ENCODE data around the gene MFNG. TPM values are rescaled to one million over a fixed set of nuclear protein-coding genes. Genes with fewer than 3 reads are reported as not detected.

MFNG gene
- total RNA-seq, 1 experiment from 2014 or later: 3.3 TPM

- H3K9me3 Mint-ChIP-seq: peaks cover 0 to 4% of the 10 kb centered on the region in 2 experiments; a peak in 3 of 5 replicates
- no peaks in the 10 kb centered on the region for H3K79me1 ChIP-seq (ENCODE audit: insufficient read depth, low read depth, low read length, poor library complexity, severe bottlenecking)
- TF ChIP-seq CTCF (conservative IDR thresholded peaks at IDR 0.05): no peak
- no peak overlapping the region for H3K9ac ChIP-seq (ENCODE audit: extremely low read depth, insufficient read length, low read length)
- H3K4me1 Mint-ChIP-seq: peaks cover 16 to 20% of the 10 kb centered on the region in 2 experiments
- no peak overlapping the region; a peak in 1 of 7 replicates for H3K27ac Mint-ChIP-seq
- no peak overlapping the region for H2BK120ac ChIP-seq (ENCODE audit: low read depth, low read length, poor library complexity, severe bottlenecking)
- H2BK5ac ChIP-seq (ENCODE audit: insufficient read length, low read length): no peak overlapping the region
- no peaks in the 10 kb centered on the region for H4K20me1 ChIP-seq (ENCODE audit: control insufficient read depth, insufficient read depth, insufficient read length)
- H3K4me2 ChIP-seq (ENCODE audit: insufficient read depth, insufficient read length, low read length): no peak overlapping the region
- H3K23ac ChIP-seq (ENCODE audit: insufficient read length, low read depth, low read length): no peak overlapping the region
- no peak for DNase-seq
- H3K9me3 ChIP-seq (ENCODE audit: control insufficient read depth, low read depth, low read length): no peaks in the 10 kb centered on the region
- H3K14ac ChIP-seq (ENCODE audit: insufficient read depth, low read length): no peak overlapping the region; the same call in 1 of the 2 replicates
- peaks cover 22% of the 10 kb centered on the region for H3K27me3 Mint-ChIP-seq (ENCODE audit: low read depth)
- no peak overlapping the region for H3K56ac ChIP-seq (ENCODE audit: insufficient read length, low read depth, low read length)
- H2AFZ ChIP-seq (ENCODE audit: low read length): no peak overlapping the region
- H3K18ac ChIP-seq (ENCODE audit: insufficient read length, low read depth, low read length): no peak overlapping the region
- H3K36me3 Mint-ChIP-seq (ENCODE audit: insufficient read depth in 1 of 3, low read depth in 3 of 3): peaks cover 0 to 20% (median 9%) of the 10 kb centered on the region in 3 experiments; a peak in 4 of 7 replicates
- no peak overlapping the region for H3K27ac ChIP-seq (ENCODE audit: insufficient read length, low read depth, low read length)
- no CpG with 5 or more reads among the region's 23 CpGs for WGBS (ENCODE audit: extremely low coverage, insufficient read length, low lambda C conversion rate)
- H3K23me2 ChIP-seq (ENCODE audit: insufficient read length, low read depth, low read length, poor library complexity, severe bottlenecking): peaks cover 4% of the 10 kb centered on the region
- H4K5ac ChIP-seq (ENCODE audit: insufficient read length, low read depth, low read length): no peak overlapping the region
- no peaks in the 10 kb centered on the region for H3K79me2 ChIP-seq (ENCODE audit: insufficient read depth, low read length)
- no peak overlapping the region for H3K4me3 Mint-ChIP-seq
- H4K91ac ChIP-seq (ENCODE audit: insufficient read length, low read depth, low read length): no peak overlapping the region
- no peak overlapping the region for H2AK5ac ChIP-seq (ENCODE audit: insufficient read length, low read length)
- H2BK12ac ChIP-seq (ENCODE audit: insufficient read length, low read depth, low read length): no peak overlapping the region
- no peak overlapping the region for H2BK15ac ChIP-seq (ENCODE audit: low read depth, low read length)
- H2BK20ac ChIP-seq (ENCODE audit: low read depth, low read length, poor library complexity, severe bottlenecking): no peak overlapping the region
- H3K27me3 ChIP-seq (ENCODE audit: insufficient read depth, low read length): no peaks in the 10 kb centered on the region; the same call in 1 of the 2 replicates
- no peaks in the 10 kb centered on the region; the same call in 1 of the 2 replicates for H3K4me1 ChIP-seq (ENCODE audit: insufficient read depth, low read length)
- H4K8ac ChIP-seq (replicated peaks; ENCODE audit: insufficient read length, low read depth, low read length): no peak overlapping the region
- H3T11ph ChIP-seq (ENCODE audit: low read length): no peak overlapping the region
- no peak overlapping the region for H3K4ac ChIP-seq (ENCODE audit: low read depth, low read length)
These were observed 29.7 kb upstream of the MFNG start for GRCh38 chr22:37515901-37516300.

All from H9 (cell line).